Neutrophil (primary cell): Measurements from ENCODE around the gene SEMA3C.

Experiments
- H3K27ac ChIP-seq: fragments of 200-600 bp; sonication (generic); 2 replicates; pipeline ENCODE4 v1.5.1; 2016; ENCODE audit warnings: mild to moderate bottlenecking, moderate library complexity
- H3K27me3 ChIP-seq: fragments of 200-600 bp; sonication (generic); 2 replicates; pipeline ENCODE4 v1.6.0; 2016; ENCODE audit warnings: mild to moderate bottlenecking
- H3K36me3 ChIP-seq: fragments of 200-600 bp; sonication (generic); 2 replicates; pipeline ENCODE4 v1.5.1; 2017
- H3K4me1 ChIP-seq, 2 experiments: fragments of 200-600 bp in 1 of 2; sonication (generic) in 1 of 2; 1 replicate in 1 of 2; 2 replicates in 1 of 2; pipeline versions ENCODE4 v1.5.1 to v1.6.1; 2013 to 2016; ENCODE audit warnings: low read depth in 1 of 2, low read length in 1 of 2, mild to moderate bottlenecking in 1 of 2, moderate library complexity in 1 of 2; ENCODE audit not compliant: control insufficient read depth in 1 of 2, insufficient read depth in 1 of 2
- H3K4me3 ChIP-seq, 2 experiments: fragments of 200-600 bp in 1 of 2; sonication (generic) in 1 of 2; 1 replicate in 1 of 2; 2 replicates in 1 of 2; pipeline ENCODE4 v1.5.1; 2013 to 2016; ENCODE audit warnings: low read depth in 1 of 2, low read length in 1 of 2, mild to moderate bottlenecking in 1 of 2, moderate library complexity in 1 of 2
- H3K9me3 ChIP-seq: fragments of 200-600 bp; sonication (generic); 2 replicates; pipeline ENCODE4 v1.5.1; 2016
- CTCF ChIP-seq: fragments of 200-600 bp; sonication (generic); IDR thresholded peaks from 2 replicates; pipeline ENCODE4 v1.5.1; 2016; ENCODE audit warnings: antibody characterized with exemption

SEMA3C gene

GRCh38 chr7:80918909-80919721, at the start of gene SEMA3C:
SEMA3C (minus strand) TSS chr7:80919051; CDS start chr7:80916781, 2,270 bp downstream.
- H3K4me1 ChIP-seq, result peaks cover 0 to 26% of the 10 kb centered on the region in 2 experiments
- H3K36me3 ChIP-seq, result no peaks in the 10 kb centered on the region
- H3K4me3 ChIP-seq, result peak within 1 kb of the TSS; percentile 65 to 68
- H3K27me3 ChIP-seq, result peaks cover 62% of the 10 kb centered on the region
- peak within 1 kb of the TSS; percentile 66 for H3K27ac ChIP-seq
- no peak for TF ChIP-seq CTCF
- H3K9me3 ChIP-seq, result no peaks in the 10 kb centered on the region

GRCh38 chr7:80968606-80969005, 49.8 kb upstream of the SEMA3C start:
- no peak for TF ChIP-seq CTCF
- H3K4me3 ChIP-seq, result no peak overlapping the region

GRCh38 chr7:80967917-80968297, 49.1 kb upstream of the SEMA3C start:
- Histone ChIP-seq H3K4me3 (no peak overlapping the region), H3K9me3 (no peaks in the 10 kb centered on the region), H3K36me3 (no peaks in the 10 kb centered on the region), H3K4me1 (peaks cover 4 to 11% of the 10 kb centered on the region in 2 experiments), H3K27me3 (no peaks in the 10 kb centered on the region), H3K27ac (no peak overlapping the region)
- TF ChIP-seq CTCF, result no peak

More at GRCh38 chr7:80968606-80969005, 49.8 kb upstream of the SEMA3C start:
- no peak overlapping the region for H3K27ac ChIP-seq
- peaks cover 4 to 11% of the 10 kb centered on the region in 2 experiments for H3K4me1 ChIP-seq
- H3K27me3 ChIP-seq, result no peaks in the 10 kb centered on the region
- H3K9me3 ChIP-seq, result no peaks in the 10 kb centered on the region
- H3K36me3 ChIP-seq, result no peaks in the 10 kb centered on the region

- H3K27me3 ChIP-seq, result no peaks in the 10 kb centered on the region
- no peak for TF ChIP-seq CTCF
- H3K4me3 ChIP-seq, result no peak overlapping the region
Observed at GRCh38 chr7:80967071-80967916, 48.4 kb upstream of the SEMA3C start.

GRCh38 chr7:80960244-80960795, 41.5 kb upstream of the SEMA3C start:
- Histone ChIP-seq H3K4me3 (no peak overlapping the region), H3K36me3 (no peaks in the 10 kb centered on the region), H3K27me3 (no peaks in the 10 kb centered on the region), H3K9me3 (no peaks in the 10 kb centered on the region), H3K27ac (no peak overlapping the region), H3K4me1 (no peaks in the 10 kb centered on the region)
- TF ChIP-seq CTCF, result no peak

More at GRCh38 chr7:80967071-80967916, 48.4 kb upstream of the SEMA3C start:
- H3K4me1 ChIP-seq, result peaks cover 4 to 11% of the 10 kb centered on the region in 2 experiments
- peak overlapping the region; percentile 62 for H3K27ac ChIP-seq
- no peaks in the 10 kb centered on the region for H3K9me3 ChIP-seq
- H3K36me3 ChIP-seq, result no peaks in the 10 kb centered on the region
